GM18873 (cell line): ENCODE measurements around the gene CACNA1A.
A peak's percentile ranks its signal among the peaks of the same experiment; 100 is the strongest.
"Not testable (repeated sequence)": the region's sequence is repeated elsewhere in the genome, so short reads cannot be mapped to it uniquely, and the experiment has no call there.

Experiments
- ATAC-seq: cut with Tn5 transposase; IDR thresholded peaks from one replicate; pipeline ENCODE4 v1.9.1; 2021; ENCODE audit warnings: mild to moderate bottlenecking, moderate library complexity, moderate number of reproducible peaks; ENCODE audit not compliant: unreplicated experiment, low FRiP score

The CACNA1A gene

DNA sequence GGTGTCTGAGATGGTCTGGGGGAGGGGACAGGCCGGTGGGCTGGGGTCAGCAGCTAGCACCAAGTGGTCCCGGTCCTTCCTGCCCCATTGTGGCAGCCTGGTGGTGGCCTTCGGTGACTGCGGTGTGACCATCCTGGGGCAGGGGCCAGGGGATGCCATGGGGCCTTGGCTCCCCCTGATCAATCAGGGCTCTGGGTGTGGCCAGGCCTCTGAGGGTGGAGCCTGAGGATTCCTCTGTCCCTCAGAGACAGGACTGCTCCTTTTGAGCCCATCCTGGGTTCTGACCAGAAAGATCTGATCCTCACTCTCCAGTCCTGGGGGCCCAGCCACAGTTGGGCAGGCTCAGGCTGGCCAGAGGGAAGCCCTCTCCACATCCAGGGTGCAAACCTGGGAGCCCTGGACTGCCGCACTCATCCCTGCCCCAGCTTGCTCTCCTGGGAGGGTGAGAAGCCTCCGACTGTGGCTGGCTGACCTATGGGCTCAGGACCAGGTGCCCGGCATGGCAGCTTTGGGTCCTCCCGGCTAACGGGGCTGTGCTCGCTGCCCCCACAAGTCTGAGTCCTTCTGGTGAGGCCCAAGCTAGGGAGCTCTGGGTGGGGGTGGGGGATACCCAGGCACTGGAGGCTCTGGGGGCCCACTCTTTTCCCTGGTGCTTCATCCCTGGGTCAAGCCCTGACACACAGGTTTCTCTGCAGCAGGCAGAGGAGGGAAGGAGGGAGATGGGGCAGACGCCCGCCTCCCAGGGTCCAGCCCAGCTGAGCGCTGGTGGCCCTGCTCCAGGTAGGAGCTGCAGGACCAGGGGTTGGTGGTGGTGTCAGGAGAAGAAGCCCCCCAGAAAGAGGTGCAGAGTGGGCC lies 296.6 kb downstream of the CACNA1A start:
- ATAC-seq: no peak

DNA sequence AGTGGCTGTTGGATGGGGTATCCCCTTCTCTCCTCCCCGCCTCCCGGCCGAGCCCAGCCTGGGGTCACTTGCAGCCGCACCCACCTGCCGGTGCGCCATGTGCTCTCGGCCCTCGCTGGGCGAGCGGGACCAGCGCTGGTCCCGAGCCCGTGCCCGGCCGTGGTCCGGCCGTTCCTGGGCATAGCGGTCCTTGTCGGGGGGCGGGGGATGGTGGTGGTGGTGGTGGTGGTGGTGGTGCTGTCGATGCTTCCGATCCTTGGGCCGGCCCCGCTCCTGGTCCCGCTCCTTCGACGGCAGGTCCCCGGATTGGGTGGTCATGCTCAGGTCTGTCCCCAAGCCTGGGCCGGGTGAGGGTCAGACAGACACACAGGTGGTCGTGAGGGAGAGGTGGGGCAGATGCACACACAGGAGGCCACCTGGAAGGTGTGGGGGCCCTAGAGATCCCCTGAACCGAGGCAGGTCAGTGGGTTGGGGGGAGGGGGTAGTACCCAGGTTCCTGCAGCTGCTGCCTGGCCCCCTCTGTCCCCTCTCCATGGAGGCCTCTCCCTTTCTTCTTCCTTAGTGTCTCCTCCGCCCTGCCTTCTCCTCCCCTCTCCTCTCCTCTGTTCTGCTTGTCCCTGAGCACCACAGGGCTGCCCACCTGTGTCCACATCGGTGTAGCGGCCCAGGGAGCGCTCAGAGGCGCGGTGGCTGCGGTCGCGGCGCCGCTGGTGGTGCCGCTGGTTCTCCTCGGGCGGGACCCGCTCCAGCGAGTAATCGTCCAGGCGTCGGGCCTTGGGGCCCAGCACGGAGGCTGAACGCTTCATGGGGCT lies 297.4 kb downstream of the CACNA1A start:
- ATAC-seq: no peak

GRCh38 chr19:13207846-13208671 lies 298.2 kb downstream of the CACNA1A start:
- peak; percentile 51 for ATAC-seq

DNA sequence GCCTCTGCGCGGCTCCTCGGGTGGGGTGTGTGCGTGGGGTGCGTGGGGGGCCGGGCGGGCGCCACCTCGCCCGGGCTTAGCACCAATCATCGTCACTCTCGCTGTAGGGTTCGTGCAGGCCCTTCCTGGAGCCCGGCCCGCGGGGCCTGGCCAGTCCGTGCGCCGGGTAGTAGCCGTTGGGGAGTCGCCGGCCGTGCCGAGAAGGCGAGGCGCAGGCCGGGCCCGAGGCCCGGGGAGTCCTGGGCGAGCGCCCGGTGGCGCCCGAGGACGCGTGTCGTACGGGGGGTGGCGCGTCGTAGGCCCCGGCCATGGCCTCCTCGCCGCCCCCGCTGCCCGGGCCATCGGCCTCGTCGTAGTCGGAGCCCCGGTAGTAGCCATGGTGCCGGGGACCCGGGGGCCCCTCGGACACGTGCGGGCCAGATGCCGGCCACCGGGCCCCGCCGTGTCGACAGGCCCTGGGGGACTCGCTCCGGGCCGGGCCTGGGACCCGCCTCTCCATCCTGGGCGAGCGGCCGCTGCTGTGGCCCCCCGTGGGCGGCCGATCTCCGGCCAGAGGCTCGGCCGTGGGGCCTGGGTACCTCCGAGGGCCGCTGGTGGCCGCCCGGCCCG lies 298.9 kb downstream of the CACNA1A start:
- no peak for ATAC-seq

DNA sequence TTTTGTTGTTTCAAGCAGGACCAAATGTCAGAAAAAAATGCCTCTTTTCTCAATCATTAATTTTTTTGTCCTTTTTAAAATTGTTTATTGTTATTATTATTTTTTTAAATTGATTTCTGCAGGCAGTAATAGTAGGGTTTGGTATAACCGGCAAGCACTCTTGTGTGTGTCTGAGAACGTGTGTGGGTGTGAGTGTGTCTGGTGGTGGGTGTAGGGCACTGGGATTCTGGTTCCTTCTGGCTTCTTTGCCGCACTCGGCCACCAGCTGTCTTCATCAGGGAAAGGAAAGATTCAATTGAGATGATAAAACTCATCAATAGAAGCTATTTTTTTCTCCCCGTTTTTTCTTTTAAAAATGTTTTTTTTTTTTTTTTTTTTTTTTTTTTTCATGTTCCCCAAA lies 299.7 kb downstream of the CACNA1A start:
- ATAC-seq: no peak

GRCh38 chr19:13202112-13202511 lies 304.2 kb downstream of the CACNA1A start:
- ATAC-seq: not testable (repeated sequence)

- ATAC-seq: no peak
Measured at GRCh38 chr19:13198634-13199033, 307.6 kb downstream of the CACNA1A start.

- ATAC-seq: no peak
Measured at GRCh38 chr19:13195678-13196077, 310.6 kb downstream of the CACNA1A start.

GRCh38 chr19:13190781-13191540 lies 315.3 kb downstream of the CACNA1A start:
- ATAC-seq: no peak

DNA sequence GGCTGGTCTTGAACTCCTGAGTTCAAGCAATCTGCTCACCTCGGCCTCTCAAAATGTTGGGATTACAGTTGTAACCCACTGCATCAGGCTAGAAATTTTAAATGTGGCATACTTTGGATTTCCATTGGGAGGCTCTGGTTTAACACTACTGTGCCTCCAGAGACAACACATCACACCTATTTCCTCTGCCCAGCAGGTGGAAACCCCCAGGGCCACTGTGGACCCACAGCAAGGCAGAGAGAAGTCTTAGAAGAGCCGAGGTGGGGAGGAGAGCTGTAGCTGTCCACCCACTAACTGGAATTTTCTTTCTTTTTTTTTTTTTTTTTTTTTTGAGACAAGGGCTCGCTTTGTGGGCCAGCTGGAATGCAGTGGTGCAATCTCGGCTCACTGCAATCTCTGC lies 316.7 kb downstream of the CACNA1A start:
- no peak for ATAC-seq

GRCh38 chr19:13187419-13187818 lies 318.9 kb downstream of the CACNA1A start:
- no peak for ATAC-seq

DNA sequence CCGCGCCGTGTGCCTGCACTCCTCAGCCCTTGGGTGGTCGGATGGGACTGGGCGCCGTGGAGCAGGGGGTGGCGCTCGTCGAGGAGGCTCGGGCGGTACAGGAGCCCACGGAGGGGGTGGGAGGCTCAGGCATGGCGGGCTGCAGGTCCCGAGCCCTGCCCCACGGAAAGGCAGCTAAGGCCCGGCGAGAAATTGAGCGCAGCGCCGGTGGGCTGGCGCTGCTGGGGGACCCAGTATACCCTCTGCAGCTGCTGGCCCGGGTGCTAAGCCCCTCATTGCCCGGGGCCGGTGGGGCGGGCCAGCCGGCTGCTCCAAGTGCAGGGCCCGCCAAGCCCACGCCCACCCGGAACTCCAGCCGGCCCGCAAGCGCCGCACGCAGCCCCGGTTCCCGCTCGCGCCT lies 319.6 kb downstream of the CACNA1A start:
- not testable (repeated sequence) for ATAC-seq

DNA sequence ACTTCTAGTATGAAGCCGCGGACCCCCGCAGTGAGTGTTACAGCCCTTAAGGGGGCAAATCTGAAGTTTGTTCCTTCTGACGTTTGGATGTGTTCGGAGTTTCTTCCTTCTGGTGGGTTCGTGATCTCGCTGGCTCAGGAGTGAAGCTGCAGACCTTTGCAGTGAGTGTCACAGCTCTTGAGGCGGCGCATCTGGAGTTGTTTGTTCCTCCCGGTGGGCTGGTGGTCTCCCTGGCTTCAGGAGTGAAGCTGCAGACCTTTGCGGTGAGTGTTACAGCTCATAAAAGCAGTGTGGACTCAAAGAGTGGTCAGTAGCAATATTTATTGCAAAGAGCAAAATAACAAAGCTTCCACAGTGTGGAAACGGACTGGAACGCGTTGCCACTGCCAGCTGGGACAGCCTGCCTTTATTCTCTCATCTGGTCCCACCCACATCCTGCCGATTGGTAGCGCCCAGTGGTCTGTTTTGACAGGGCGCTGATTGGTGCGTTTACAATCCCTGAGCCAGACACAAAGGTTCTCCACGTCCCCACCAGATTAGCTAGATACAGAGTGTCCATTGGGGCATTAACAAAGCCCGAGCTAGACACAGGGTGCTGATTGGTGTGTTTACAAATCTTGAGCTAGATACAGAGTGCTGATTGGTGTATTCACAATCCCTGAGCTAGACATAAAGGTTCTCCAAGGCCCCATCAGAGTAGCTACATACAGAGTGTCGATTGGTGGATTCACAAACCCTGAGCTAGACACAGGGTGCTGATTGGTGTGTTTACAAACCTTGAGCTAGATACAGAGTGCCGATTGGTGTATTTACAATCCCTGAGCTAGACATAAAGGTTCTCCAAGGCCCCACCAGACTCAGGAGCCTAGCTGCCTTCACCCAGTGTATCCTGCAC lies 320.3 kb downstream of the CACNA1A start:
- not testable (repeated sequence) for ATAC-seq

- ATAC-seq: not testable (repeated sequence)
Measured at GRCh38 chr19:13184926-13185325, 321.4 kb downstream of the CACNA1A start.

GRCh38 chr19:13181747-13182388 lies 324.4 kb downstream of the CACNA1A start:
- ATAC-seq: no peak

GRCh38 chr19:13178291-13178690 lies 328.0 kb downstream of the CACNA1A start:
- ATAC-seq: not testable (repeated sequence)

DNA sequence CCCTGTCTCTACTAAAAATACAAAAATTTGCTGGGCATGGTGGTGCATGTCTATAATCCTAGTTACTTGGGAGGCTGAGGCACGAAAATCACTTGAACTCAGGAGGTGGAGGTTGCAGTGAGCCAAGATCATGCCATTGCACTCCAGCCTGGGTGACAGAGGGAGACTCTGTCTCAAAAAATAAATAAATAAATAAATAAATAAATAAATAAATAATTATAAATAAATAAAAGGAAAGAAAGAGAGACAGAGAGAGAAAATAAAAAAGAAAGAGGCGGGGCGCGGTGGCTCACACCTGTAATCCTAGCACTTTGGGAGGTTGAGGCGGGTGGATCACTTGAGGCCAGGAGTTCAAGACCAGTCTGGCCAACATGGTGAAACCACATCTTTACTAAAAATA lies 328.7 kb downstream of the CACNA1A start:
- ATAC-seq: not testable (repeated sequence)

DNA sequence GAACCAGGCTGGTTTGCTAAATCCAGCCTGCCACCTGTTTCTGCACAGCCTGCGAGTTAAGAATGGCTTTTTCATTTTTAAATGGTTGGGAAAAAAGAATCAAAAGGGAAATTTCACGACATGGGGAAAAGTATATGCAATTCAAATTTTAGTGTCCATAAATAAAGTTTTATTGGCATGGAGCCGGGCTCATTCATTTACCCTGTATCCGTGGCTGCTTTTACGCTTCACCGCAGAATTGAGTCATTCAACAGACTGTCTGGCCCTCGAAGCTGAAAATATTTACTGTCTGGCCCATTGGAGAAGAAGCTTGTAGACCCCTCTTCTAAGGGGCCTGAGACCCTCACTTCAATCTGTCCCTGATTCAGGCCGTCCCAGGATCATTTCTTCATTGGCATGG lies 329.9 kb downstream of the CACNA1A start:
- ATAC-seq: no peak
